ENCODE results near the gene CCL5.
"Not testable (repeated sequence)": the region's sequence is repeated elsewhere in the genome, so short reads cannot be mapped to it uniquely, and the experiment has no call there.

CCL5 gene

GRCh38 chr17:35898283-35899070 is 18.3 kb upstream of the CCL5 start:
- no peak for DNase-seq (ENCODE audit: low read depth)

DNA sequence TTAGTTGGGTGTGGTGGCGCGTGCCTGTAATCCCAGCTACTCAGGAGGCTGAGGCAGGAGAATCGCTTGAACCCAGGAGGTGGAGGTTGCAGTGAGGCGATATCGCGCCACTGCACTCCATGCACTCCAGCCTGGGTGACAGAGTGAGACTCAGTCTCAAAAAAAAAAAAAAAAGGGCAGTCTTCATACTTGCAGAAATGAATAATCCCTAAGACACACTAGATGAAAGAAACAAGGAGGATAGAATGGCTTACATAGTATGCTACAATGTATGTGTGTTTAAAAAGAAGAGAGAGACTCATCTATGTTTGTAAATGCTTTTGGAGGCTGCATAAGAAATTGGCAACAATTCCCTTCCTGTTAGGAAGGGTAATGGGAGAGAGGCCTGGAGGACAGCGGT is 17.6 kb upstream of the CCL5 start:
- DNase-seq (ENCODE audit: low read depth): not testable (repeated sequence)

DNA sequence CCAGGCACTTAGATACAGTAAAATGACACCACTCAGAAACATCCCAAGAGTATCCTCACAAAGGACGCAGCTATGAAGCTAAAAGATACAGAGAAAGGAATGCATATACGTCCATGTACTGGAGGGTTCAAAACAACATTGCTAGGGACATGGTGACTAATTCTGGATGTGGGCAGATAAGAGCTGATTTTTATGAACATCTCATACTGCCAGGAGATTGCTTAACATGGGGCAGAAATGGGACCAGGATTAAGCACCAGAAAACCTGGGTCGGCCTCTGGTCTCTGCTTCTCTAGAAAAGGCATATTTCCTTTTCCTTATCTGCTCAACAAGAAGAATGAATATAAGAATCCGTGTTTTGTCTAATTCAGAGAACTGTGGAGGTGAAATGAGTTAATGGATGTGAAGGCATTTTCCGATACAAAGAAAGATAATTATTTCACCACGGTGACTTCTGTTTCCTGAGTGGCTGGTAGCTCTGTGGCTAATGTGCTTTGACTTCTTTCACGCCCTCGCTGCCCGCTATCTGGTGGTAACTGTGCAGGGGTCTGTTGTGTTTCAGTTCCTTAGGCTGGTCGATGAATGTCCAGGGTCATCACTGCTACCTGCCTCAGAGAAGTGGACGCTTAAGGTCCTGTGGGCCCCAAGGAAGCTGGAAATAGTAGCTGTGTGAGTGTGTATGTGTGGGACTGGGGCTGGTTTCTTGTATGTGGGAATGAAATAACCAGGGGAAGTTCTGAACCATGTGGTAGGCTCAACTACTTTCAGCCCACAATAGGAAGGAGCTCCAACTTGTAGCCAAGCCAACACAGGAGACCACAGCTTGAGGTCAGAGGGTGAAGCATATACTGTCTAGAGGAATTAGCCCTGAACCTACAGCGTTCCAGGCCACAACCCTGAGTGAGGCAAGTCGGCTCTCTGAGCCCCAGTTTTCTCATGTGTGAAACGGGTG is 15.8 kb upstream of the CCL5 start:
- DNase-seq (ENCODE audit: low read depth): peak; percentile 76

DNA sequence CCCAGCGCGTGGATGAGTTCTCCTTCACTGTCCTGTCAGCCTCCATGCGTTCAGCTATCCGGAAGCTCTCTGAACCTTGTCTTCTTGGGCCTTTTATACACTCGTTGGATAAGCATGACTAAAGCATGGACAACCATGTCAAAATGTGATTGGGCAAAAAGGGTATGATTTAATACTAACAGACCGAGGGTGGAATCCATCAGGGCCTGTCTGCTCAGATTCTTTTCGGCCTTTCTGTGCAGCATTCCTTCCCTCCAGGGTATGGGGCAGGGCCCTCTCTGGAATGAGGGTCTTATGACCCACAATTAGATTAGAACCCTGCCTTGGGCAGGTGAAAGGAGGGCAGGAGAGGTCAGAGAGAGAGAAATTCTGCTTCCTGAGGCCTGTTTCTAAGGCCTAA is 14.0 kb upstream of the CCL5 start:
- no peak for DNase-seq (ENCODE audit: low read depth)

GRCh38 chr17:35893751-35894150 is 13.6 kb upstream of the CCL5 start:
- DNase-seq (ENCODE audit: low read depth): no peak

DNA sequence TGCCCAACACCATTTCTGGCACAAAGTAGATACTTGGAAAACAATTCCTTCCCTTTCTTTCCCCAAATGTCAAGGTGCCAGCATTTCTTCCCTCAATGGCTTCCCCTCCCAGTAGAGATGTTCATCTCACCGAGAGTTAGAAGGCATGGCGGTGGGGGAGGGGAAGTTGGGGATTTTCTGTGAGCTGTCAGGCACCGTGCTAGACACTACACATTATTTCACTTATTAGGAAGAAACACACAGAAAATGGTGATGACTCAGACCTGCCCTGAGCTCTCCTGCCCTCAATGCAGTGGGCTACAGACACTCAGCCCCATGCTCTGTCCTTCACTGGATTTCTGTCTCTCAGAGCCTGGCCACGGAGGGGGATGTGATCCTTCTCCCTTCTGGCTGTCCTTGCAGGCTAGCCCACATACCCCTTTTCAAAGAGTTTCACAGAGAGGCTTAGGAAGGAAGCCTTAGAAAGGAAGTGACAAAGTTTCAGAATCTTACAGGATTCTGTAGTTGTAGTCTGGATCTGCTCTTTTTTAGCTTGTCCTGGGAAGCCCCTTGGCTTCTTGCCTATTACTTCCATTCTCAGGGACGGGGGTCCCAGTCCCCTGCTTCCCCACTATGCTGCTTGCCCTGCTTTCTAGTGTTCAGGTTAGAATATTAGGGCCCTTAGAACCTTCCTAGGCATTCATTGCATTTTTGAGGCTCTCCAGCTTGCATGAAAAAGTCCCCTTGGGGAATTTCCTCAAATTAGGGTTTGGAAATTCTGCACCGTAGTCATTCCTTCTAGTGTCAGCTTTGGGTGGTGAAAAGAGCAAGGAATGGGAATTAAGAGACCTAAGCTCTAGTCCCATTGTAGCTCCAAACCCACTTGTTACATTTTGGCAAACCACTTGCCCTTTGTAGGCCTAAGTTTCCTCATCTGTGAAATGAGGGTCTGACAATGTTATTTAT is 12.2 kb upstream of the CCL5 start:
- DNase-seq (ENCODE audit: low read depth): peak; percentile 59

DNA sequence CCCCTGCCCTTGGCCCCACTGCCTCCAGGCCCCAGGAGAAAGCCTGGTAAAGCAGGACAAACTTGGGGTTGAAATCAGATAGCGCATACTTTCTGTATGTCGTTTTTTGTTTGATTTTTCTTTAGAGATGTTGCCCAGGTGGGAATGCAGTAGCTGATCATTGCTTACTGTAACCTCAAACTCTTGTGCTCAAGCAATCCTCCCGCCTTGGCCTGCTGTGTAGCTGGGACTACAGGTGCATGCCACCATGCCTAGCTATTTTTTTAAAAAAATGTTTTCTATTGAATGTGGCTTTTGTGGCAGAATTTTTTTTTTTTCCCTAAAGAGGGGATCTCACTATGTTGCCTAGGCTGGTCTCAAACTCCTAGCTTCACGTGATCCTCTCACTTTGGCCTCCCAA is 11.1 kb upstream of the CCL5 start:
- DNase-seq (ENCODE audit: low read depth): no peak

DNA sequence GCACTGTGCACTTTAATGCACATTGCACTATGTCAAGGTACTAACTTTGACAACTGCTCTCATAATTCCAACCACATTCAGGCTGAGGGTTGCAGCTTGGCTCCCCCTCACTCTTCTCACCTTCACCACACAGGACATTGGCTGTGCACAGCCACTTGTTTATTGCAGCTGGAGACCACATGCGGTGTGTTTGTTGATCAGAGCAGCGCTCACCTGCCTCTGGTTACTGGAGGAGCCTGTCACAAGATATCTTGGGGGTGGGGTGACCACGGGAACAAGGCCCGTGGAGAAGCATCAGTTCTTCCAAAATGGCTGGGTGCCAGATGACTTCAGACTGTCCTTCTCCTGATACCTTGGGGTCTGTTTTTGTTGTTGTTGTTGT is 10.6 kb upstream of the CCL5 start:
- no peak for DNase-seq (ENCODE audit: low read depth)

DNA sequence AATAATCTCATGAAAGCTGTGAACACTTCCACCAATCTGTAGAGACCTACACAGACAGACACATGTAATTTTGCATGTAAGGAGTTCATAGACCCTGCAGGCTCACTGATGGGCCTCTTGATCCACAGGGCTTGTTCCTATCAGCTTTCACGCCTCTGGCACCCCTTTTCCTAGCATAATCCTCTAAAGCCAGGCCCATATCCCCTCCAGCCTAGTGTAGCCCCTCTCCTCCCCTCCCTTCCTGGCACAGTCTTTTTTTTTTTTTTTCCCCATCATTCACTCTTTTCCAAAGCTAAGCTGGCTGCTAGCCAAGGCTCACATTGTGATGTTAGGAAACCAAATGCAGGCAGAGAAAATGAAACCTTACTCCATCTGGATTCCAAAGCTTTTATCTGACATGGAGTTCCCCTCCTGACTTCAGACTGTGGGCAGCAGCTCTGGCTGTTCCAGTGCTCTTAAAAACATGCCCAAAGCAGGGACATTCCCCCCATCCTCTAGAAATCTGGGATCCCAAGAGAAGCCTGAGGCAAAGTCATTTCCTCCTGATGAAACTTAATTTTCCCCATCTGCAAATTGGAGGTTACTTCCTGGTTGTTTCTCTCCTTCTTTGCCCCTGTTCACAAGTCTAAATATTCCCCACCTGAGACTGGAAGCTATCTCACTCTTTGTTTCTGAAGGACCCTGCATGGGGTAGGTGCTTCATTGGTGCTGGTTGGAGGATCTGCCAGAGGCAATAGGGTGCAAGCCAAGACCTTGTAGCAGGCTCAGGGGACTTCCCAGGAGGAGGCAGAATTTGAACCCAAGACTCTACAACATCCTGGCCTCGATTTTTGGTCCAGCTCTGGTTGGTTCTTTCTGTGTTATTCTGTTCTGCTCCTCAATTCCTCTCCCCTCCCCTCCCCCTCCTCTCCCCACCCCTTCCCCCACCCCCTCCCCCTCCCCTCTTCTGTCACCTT is 9.9 kb upstream of the CCL5 start:
- peak; percentile 85 for DNase-seq (ENCODE audit: low read depth)

GRCh38 chr17:35889241-35889640 is 9.1 kb upstream of the CCL5 start:
- DNase-seq (ENCODE audit: low read depth): no peak

DNA sequence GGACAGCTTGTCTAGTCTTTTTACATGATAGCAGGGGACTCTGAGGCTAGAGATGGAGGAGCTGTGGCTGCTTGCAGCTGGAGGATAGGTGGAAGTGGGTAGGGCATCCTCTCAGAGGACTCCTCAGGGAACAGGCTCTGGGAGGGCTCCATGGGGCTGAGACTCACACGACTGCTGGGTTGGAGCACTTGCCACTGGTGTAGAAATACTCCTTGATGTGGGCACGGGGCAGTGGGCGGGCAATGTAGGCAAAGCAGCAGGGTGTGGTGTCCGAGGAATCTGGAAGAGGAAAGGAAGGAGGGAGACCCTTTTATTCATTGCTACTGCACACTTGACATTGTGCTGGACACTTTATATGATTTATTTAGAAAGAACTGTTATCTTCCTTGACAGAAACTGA is 1.8 kb downstream of the CCL5 start:
- no peak for DNase-seq (ENCODE audit: low read depth)

GRCh38 chr17:35877345-35878029 is 2.7 kb downstream of the CCL5 start:
- DNase-seq (ENCODE audit: low read depth): no peak

DNA sequence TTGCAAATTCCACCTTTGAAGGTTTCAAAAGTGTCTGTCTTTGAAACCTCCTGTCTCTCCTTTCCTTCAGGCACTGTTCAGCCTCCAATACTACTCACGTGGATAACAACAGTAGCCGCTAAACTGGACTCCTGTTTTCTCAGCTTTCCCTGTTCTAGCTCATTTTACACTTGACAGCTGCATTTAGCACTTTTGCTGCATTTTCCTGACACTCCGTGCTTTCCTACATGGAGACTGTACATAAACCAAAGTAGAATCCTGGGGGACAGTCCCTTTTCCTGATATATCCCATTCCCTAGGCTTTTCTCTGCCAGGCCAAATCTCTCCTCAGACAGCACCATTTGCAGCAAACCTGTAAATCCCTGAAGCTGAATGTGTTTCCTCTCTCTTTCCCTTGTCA is 3.6 kb downstream of the CCL5 start:
- no peak for DNase-seq (ENCODE audit: low read depth)

GRCh38 chr17:35875800-35876139 is 4.4 kb downstream of the CCL5 start:
- no peak for DNase-seq (ENCODE audit: low read depth)

DNA sequence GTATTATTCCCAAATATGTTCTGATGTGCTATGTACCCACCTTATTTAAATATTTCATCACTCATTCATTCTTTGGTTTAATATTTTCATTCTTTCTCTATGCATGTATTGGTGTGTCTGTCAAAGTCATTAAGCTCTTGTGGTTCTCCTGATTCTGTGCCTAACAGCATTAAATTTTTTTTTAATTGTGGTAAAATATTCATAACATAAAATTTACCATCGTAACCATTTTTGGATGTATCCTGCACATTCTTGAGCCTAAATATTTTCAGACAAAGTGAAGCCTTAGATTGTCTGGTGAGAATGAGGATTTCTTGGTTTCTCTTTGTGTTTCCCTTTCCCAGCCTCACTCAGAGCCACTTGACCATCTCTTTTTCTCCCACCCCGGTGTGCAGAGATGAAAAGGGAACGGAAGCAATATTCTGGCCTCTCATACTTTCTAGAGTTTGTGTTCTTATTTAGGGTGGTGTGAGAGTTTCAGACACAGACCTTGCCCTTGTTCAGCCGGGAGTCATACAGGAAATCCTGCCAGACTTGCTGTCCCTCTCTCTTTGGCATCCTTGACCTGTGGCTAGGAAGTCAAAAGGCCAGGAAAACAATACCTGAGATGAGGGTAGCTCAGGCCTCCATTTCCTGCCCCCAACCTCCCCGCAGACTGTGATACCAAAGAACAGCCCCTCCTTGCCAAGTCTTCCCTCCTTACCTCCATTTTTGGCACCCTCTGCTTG is 4.9 kb downstream of the CCL5 start:
- DNase-seq (ENCODE audit: low read depth): no peak

DNA sequence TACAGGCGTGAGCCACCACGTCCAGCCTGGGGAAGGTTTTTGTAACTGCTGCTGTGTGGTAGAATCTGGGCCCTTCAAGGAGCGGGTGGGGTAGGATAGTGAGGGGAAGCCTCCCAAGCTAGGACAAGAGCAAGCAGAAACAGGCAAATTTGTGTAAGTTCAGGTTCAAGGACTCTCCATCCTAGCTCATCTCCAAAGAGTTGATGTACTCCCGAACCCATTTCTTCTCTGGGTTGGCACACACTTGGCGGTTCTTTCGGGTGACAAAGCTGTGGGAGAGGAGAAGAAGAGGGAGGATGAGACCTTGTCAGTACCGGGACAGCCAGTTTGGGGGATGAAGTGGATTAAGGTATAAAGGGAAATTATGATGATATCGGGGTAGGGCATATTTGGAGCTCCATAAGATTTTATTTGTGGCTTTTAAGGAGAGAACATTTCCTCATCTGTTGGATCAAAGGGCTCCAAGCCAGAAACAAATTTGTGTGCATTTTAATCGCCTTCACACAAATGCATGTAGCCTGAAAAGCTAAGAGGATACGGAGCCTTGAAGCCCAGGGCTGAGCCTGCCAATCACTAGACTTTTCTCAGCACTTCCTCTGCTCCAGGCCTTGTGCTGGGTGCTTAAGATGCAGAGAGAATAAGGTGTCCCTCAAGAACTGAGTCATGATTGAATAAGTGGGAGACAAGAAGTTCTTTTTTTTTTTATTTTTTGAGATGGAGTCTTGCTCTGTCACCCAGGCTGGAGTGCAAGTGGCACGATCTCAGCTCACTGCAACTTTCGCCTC is 7.8 kb downstream of the CCL5 start:
- no peak for DNase-seq (ENCODE audit: low read depth)

- no peak for DNase-seq (ENCODE audit: low read depth)
These were observed 9.0 kb downstream of the CCL5 start for GRCh38 chr17:35870906-35871819.

GRCh38 chr17:35868737-35869136 is 11.4 kb downstream of the CCL5 start, which contains the start of gene HEATR9:
Gene HEATR9 (minus strand): TSS chr17:35868891. CDS start chr17:35868742, 149 bp downstream.
- DNase-seq (ENCODE audit: low read depth): no peak

All from iris pigment epithelial cell (primary cell).